A673 (cell line): Measurements from ENCODE around the gene ZNF74. TPM values are rescaled to one million over a fixed set of nuclear protein-coding genes. Genes with fewer than 3 reads are reported as not detected.

Source experiments
- BruUV-seq: library from RNA; stranded (reverse); fragments of 400-500 nt; replicated peaks from 2 replicates; lab custom pipeline; 2021; lab: Mats Ljungman, UMichigan
- CTCF ChIA-PET: fragments of 300-600 bp; sonication (Branson Sonifier 250); formaldehyde crosslinking; loops from one replicate; lab custom pipeline; 2022; ENCODE audit warnings: antibody characterized with exemption; lab: Charles Lee
- POLR2A ChIA-PET: fragments of 300-600 bp; sonication (Branson Sonifier 250); formaldehyde crosslinking; loops from one replicate; lab custom pipeline; 2022; ENCODE audit warnings: antibody characterized with exemption; ENCODE audit not compliant: low non-redundant PET; lab: Charles Lee
- DNase-seq: peaks from one replicate; pipeline ENCODE4 v3.0.0-alpha.2; 2015; ENCODE audit warnings: low spot score
- H3K27ac ChIP-seq: fragments of 200-600 bp; sonication (generic); 2 replicates; pipeline ENCODE4 v1.5.1; 2016; ENCODE audit warnings: mixed run types, low read depth, mild to moderate bottlenecking, mixed read lengths, antibody characterized with exemption, low read length; ENCODE audit not compliant: poor library complexity, severe bottlenecking
- H3K27me3 ChIP-seq: fragments of 200-600 bp; sonication (generic); replicated peaks from 2 replicates; pipeline ENCODE4 v1.6.1; 2017; ENCODE audit warnings: mixed run types, low read depth, mild to moderate bottlenecking, mixed read lengths, antibody characterized with exemption, low read length; ENCODE audit not compliant: insufficient read depth, poor library complexity
- H3K36me3 ChIP-seq: fragments of 200-600 bp; sonication (generic); 2 replicates; pipeline ENCODE4 v1.6.1; 2016; ENCODE audit warnings: mixed run types, mild to moderate bottlenecking, mixed read lengths, antibody characterized with exemption, low read length; ENCODE audit not compliant: insufficient read depth, poor library complexity, severe bottlenecking
- H3K4me1 ChIP-seq: fragments of 200-600 bp; sonication (generic); 2 replicates; pipeline ENCODE4 v1.6.1; 2017; ENCODE audit warnings: mixed run types, mild to moderate bottlenecking, mixed read lengths, antibody characterized with exemption, low read length; ENCODE audit not compliant: insufficient read depth, poor library complexity, severe bottlenecking
- H3K4me3 ChIP-seq: fragments of 200-600 bp; sonication (generic); 2 replicates; pipeline ENCODE4 v1.5.1; 2016; ENCODE audit warnings: low read depth, mixed run types, mild to moderate bottlenecking, mixed read lengths, low read length; ENCODE audit not compliant: poor library complexity, severe bottlenecking
- H3K9me3 ChIP-seq: fragments of 200-600 bp; sonication (generic); 2 replicates; pipeline ENCODE4 v1.6.1; 2016; ENCODE audit warnings: mixed run types, low read depth, mild to moderate bottlenecking, mixed read lengths, antibody characterized with exemption, low read length; ENCODE audit not compliant: poor library complexity, severe bottlenecking
- EZH2 ChIP-seq: fragments of 200-600 bp; sonication (generic); IDR thresholded peaks from 2 replicates; pipeline ENCODE4 v1.6.1; 2017; ENCODE audit warnings: borderline replicate concordance, low read depth, mild to moderate bottlenecking, mixed read lengths, antibody characterized with exemption, low read length; ENCODE audit not compliant: poor library complexity, severe bottlenecking
- intact Hi-C: fragments of 100-400 bp; cut with micrococcal nuclease; formaldehyde crosslinking; loops from one replicate; pipeline ENCODE4 v1.10.0; 2022; ENCODE audit not compliant: unreplicated experiment
- total RNA-seq: library from RNA; stranded (reverse); gene quantifications from 2 replicates; pipeline ENCODE4 v1.2.3, GENCODE V29; 2021
- TF ChIP-seq, protein P1 (sequence below): fragments of 300-800, 200-600 bp; sonication (generic); conservative IDR thresholded peaks from 2 replicates; pipeline ENCODE4 v1.5.1; 2017; ENCODE audit warnings: low read depth, mild to moderate bottlenecking, antibody characterized with exemption, low read length, moderate library complexity, mixed read lengths

The ZNF74 gene
- total RNA-seq, 1 experiment from 2014 or later, result 37.2 TPM

GRCh38 chr22:20456722-20457076 is 62.7 kb downstream of the ZNF74 start:
- H3K27ac ChIP-seq, result no peak overlapping the region
- intact Hi-C loops, result loop anchor here (1.0 to 2.0 kb wide), 2 partner anchors 38 to 299 kb away; no protein-coding TSS in a partner anchor

GRCh38 chr22:20457506-20458240 is 63.7 kb downstream of the ZNF74 start:
- BruUV-seq, result no TSS peak
- intact Hi-C loops, result loop anchor here (2.0 kb wide), 1 partner anchor 39 kb away; no protein-coding TSS in a partner anchor
- CTCF ChIA-PET, result interaction anchor here (0.7 kb wide), 1 partner anchor 538 kb away, joined by 3 read pairs; no protein-coding TSS in a partner anchor

More at GRCh38 chr22:20456722-20457076, 62.7 kb downstream of the ZNF74 start:
- ChIA-PET POLR2A (no interaction called here), CTCF (interaction anchor here (0.9 to 1.4 kb wide), 3 partner anchors 38 to 300 kb away, joined by 3 to 36 read pairs (median 4); partner anchors contain the start of gene DGCR6L)
- Histone ChIP-seq H3K9me3 (no peaks in the 10 kb centered on the region), H3K36me3 (peaks cover 9% of the 10 kb centered on the region), H3K4me3 (no peak overlapping the region), H3K4me1 (no peaks in the 10 kb centered on the region), H3K27me3 (no peaks in the 10 kb centered on the region)
- BruUV-seq, result no TSS peak
- no peak for DNase-seq
- no peak for TF ChIP-seq EZH2
- TF ChIP-seq, protein P1, sequence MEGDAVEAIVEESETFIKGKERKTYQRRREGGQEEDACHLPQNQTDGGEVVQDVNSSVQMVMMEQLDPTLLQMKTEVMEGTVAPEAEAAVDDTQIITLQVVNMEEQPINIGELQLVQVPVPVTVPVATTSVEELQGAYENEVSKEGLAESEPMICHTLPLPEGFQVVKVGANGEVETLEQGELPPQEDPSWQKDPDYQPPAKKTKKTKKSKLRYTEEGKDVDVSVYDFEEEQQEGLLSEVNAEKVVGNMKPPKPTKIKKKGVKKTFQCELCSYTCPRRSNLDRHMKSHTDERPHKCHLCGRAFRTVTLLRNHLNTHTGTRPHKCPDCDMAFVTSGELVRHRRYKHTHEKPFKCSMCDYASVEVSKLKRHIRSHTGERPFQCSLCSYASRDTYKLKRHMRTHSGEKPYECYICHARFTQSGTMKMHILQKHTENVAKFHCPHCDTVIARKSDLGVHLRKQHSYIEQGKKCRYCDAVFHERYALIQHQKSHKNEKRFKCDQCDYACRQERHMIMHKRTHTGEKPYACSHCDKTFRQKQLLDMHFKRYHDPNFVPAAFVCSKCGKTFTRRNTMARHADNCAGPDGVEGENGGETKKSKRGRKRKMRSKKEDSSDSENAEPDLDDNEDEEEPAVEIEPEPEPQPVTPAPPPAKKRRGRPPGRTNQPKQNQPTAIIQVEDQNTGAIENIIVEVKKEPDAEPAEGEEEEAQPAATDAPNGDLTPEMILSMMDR, result no peak

More at GRCh38 chr22:20457506-20458240, 63.7 kb downstream of the ZNF74 start:
- Histone ChIP-seq H3K27me3 (no peaks in the 10 kb centered on the region), H3K36me3 (peaks cover 9% of the 10 kb centered on the region), H3K4me3 (no peak overlapping the region), H3K27ac (no peak overlapping the region), H3K9me3 (no peaks in the 10 kb centered on the region), H3K4me1 (no peaks in the 10 kb centered on the region)
- TF ChIP-seq, protein P1, result no peak
- no peak for TF ChIP-seq EZH2
- DNase-seq, result no peak
- POLR2A ChIA-PET, result no interaction called here

Other genes starting within 250 kb of the ZNF74 start
- not detected in 2 replicates for gene CCDC188, start 243.1 kb upstream of the ZNF74 start, total RNA-seq
- 9.6 and 9.9 TPM in 2 replicates for gene RTN4R, start 125.8 kb upstream of the ZNF74 start, total RNA-seq
- gene DGCR6L, start 74.1 kb upstream of the ZNF74 start, total RNA-seq, result 50.7 and 59.7 TPM in 2 replicates
- gene SCARF2, start 43.7 kb downstream of the ZNF74 start, total RNA-seq, result 1.4 and 1.7 TPM in 2 replicates
- gene KLHL22, start 101.6 kb downstream of the ZNF74 start, total RNA-seq, result 36.2 and 46.3 TPM in 2 replicates
- gene MED15, start 113.5 kb downstream of the ZNF74 start, total RNA-seq, result 96.2 and 101 TPM in 2 replicates